HG02852 (cell line): ENCODE results near the gene SND1.
A peak's percentile ranks its signal among the peaks of the same experiment; 100 is the strongest.

Experiments
- ATAC-seq: cut with Tn5 transposase; IDR thresholded peaks from one replicate; pipeline ENCODE4 v1.9.1; 2021; ENCODE audit warnings: mild to moderate bottlenecking, moderate library complexity; ENCODE audit not compliant: unreplicated experiment

The SND1 gene

DNA sequence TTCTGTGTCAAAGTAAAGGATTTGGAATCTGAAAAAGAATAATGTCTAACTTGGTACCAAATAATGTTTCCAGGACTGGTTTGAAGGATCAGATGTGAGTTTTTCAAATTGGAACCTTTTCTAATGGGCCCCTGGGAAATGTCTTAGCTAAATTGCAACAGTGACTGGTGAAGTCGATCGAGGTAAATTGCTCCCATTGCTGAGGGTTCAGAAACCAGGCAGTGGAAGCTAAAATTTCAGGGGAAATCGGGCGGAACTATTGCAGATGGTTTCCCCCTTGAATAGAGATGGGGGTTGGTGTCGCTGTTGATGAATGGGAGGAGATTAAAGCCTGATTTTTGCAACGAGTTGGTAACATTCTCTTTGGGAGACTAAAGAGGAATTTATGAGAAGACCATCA is 112.7 kb downstream of the SND1 start:
- no peak for ATAC-seq

DNA sequence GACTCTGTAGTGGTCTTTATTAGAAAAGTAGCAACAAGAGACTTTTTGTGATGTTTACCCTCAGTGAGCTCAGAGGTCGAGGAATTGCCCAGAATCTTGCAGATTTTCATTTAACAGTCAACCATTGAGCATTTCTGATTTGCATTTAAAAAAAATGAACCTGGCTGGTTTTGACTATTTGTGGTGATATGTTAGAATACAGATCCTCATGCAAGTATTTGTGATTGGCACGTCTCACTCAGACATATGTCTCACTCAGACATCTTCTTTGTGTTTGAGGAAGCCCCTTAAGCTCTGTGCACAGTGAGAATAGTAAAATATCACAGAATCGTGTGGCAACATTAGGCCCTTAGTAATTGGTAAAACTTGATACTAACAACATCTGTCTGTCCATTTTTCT is 113.2 kb downstream of the SND1 start:
- ATAC-seq = no peak

DNA sequence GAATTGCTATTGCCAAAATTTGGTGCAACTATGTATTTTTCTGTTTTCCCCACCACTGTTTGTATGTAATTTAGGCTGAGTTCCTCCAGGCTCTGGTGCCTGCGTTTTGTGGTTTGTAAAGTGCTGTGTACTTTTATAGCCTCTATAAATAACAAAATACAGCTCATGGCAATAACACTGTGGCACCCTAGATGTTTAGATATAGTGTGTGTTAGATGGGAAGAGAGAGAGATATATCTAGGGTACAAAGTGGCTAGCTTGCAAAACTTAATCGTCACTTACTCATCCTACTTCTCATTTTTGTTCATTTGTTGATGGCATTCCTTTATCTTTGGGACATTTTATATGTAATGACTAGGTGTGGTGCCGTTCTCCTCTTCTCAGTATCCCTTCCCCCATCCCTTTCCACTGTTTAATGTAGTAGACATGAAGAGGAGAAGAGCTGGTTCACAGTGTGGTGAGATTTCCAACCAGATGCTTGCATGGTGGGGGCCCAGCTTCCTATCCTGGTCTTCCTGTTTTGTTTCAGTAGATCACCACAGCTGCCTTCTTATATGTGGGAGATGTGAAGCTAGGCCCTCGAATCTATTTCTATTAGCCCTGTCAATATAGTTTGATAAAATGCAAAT is 115.0 kb downstream of the SND1 start:
- no peak for ATAC-seq

DNA sequence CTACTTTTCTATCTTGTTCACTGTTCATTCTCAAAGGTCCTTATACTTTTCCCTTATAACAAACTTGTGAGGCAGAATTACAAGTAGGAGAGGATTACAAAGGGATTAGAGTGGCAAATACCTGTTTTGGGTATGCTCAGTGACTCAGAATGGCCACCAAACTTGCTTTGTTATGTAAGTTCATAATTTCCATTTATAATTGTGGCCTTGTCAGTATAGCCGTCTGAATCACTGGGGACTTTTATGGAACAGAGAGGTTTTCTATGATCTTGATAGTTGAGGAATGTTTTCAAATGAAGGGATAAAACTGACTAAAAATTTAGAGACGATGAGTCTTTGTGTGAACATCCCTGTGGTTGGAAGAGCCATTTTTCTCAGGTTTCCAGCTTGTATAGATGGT is 116.2 kb downstream of the SND1 start:
- ATAC-seq = no peak

DNA sequence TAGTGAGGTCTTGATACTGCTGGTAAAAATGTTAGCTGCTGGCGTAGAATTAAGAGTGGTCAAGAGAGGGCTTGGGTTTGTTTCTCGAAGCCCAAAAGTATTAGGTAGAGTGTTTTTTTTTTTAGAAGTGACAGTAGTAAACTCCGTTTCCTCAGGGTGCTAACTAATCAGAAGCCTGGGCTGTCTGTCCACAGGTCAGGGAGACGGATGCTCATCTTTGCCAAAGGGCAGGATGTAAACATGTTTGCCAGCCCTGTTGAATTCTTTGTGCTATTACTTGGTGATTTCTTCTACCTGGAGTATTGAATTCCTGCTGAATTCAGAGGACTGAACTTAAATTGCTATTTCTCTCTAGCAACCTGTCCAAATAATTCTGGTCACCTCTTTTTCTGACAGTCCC is 117.1 kb downstream of the SND1 start:
- ATAC-seq = no peak

DNA sequence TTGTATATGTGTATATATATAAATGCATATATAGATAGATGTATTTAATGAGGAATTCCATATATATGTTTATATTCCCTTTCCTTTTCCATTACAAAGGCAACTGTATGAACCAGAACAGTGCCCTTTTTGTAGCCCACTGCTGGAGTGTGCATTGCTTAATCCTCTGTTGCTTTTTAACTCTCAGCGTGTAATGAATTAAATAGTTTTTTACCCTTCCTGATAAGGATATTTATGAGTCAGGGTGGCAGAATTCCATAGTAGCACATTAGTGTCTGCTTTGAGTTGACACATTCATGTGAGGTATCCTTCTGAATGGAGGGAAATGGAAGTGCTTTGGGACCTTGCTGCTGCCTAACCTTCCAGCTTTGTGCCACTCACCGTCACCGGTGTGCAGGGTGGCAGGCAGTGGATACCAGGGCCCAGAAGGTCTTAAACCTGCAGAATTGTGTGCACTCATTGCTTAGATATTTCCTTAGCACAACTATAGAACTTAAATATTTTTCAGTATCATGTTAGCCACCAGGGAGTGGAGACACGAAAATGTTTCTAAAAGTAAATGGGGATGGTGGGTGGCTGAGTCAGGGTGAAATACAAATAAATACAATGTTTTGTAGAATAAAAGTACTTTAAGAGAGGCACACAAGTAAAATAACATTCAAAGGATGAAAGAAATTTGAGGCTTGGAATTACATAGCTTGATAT is 117.9 kb downstream of the SND1 start:
- no peak for ATAC-seq

DNA sequence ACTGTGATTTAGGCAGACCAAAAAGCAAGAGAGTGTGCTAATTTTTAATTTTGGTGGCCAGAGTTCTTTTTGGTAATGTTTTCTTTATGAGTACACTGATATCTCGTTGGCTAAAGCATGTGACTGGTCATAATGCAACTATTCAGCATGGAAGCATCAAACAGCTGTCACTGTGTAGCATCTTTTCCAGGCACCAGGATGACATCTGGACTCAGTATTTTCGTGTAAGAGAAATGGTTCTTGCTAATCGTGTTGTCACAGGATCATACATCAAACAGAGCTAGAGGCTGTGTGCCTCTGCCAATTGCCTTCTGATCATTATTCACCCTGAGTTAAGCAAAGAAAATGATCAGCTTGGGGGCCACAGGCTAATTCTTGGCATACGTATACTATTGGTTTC is 118.9 kb downstream of the SND1 start:
- ATAC-seq = no peak

DNA sequence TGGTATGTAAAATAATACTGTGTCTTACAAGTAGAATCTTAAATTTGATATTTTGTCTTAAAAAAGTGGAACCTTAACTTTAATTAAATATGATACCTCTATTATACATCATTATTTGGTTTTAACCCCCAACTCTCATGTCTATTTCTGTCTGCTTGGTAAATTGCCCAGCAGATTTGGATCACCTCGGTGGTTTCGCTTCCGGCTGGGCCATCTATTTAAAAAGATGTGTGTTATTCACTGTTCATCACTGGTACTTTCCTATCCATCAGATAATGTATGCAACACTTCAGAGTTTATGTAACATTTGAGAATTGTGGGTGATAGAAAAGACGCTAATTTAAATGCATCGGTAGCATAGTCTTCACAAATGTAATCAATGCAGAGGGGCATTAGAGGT is 119.7 kb downstream of the SND1 start:
- ATAC-seq = no peak

DNA sequence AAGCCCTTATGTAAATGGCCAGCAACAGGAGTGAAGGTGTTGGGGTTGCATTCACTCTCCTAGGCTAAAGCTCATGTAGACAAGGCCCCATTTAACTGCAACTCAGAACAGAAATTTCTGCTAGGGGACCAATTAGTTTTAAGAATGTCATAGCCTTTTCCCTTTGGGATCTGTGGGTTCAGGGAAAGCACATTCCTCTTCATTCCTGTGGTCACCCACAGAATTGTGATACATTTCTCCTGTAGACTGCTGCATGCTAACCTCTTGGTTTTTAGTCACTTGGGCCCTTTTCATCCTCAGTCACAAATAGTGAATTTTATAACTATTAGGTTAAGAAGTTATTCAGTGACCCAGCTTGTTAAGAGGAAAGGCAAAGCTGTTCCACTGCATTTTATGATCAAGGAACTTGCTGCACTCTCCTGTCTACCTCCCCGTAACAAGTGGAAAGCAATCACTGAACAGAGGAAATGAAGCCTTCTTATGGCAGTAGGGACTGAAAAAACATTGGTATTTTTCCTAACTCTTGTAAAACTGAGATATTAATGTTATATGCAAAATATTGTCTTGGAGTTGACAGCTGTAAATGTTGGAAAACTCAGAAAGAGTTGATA is 124.9 kb downstream of the SND1 start:
- no peak for ATAC-seq

DNA sequence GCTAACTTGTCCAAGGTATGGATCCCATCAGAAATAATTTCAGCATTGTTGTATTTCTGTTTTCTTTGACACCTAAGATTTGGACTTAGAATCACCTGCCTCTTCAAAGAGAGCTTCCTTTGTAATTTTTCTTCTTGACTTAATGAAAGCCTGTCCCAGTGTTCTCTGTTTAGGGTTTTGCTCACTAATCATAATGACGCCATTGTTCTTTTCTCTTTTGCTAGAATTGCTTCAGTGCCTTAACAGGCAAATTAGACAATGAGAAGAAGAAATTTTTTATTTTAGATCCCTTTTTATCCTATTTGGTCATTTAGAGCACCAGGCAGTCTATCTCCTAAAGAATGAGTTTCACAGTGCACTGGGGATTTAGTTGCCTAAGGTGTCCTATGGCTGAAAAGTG is 128.5 kb downstream of the SND1 start:
- ATAC-seq = no peak

DNA sequence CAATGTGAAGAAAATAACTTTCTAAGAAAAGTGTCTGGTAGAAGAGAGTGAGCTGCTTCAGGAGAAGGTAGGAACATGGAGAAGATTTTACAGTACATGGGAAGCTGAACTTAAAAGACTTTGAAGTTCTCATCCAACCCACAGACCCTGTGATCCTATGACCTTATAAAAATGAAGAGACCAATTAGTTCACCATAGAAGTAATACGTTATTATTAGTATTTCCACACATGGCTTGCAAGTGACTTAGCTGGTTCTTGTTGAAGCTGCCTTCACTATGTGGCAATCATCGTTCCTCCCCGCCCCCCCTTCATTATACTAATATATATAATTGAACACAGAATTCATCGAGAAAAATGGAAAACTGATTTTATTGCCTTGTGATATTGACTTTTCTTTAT is 129.1 kb downstream of the SND1 start:
- ATAC-seq = no peak

DNA sequence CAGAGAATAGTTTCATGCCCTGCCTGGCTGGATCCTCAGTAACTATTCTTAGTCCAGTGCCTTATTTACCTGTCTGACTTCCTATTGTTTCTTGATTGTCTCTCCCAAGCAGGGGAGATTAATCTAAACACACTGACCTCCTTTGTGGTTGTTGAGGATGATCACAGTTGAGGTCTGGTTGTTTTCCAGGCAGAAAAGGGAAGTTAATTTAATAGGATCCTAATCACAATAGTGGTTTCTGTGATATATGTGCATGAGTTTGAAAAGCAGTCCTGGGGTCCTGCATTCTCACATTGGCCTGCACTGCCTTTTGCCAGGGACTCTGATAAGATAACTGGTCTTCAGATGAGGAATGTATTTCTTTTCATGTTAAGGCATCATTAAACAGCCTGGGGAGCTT is 130.1 kb downstream of the SND1 start:
- no peak for ATAC-seq

DNA sequence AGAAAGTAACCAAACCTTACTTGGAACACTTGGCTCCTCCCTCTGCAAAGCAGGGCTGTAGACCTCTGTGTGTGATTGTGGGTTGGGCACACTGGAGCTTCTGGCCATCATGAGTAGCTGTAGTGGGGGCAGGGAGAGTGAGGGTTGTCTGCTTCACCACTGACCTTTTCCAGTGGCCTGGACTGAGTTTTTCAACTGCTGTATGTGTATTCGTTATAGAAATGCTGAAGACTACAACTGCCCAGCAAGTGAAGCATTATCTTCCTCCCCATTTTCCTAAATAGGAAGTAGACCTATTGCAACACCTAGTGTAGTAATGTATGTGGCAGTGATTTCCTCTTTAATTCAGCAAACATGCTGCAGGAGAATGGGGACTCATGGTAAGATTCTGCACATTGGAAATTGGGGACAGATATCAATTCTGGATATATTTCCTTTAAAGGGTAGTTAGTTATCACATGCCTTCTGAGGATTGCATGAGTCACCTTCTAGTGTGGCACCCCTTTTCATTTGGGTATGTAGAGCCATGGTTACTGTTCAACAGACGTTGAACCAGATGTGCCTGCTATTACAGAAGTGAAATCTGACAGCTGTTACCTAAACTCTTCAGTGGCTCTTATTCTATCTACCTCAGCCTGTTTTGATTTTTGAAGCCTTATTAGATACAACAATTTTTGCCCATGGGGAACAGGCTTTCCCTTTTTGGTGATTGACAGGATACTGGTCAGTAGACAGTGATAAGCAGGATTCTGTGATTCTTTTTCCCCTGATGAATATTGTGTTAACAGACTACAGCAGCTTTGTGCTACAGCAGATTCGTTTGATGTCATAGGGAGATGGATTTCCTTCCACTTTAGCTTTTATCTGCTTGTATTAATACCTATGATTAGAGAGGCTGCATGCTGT is 130.9 kb downstream of the SND1 start:
- peak; percentile 81 for ATAC-seq

DNA sequence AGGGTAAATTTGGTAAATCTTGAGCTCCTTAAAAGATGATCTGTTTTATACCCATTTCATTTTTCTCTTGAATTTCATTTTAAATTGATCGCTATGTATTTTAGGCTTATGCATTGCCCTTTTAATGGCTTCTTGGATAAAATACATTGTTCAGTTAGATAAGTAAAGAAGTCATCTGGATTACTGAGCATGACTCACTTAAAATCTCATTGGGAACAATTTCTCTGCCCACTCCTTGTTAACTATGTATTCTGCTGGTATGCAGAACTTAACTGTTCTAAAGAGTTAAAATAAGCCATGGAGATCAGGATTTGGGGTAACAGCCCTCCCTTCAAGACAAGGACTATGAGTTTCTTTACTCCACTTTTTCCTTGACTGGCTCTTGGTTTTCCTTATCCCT is 134.2 kb downstream of the SND1 start:
- no peak for ATAC-seq

DNA sequence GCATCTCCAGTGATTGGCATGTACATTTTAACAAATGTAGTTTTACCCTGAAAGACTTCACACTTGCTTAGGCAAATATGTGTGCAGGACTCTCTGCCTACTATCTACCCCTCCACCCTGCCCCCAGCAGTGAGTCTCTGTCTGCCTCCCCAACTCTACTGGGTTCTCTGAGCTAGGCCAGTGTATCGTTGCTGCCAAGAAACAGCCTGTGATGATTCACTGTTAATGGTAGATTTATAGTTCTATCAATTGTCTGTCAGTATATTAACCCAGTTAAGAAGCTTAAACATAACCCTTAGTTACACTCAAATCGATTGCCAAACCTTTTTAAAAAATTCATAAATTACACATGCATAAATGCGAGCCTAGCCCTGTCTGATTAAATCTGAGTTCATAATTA is 137.0 kb downstream of the SND1 start:
- ATAC-seq = no peak

DNA sequence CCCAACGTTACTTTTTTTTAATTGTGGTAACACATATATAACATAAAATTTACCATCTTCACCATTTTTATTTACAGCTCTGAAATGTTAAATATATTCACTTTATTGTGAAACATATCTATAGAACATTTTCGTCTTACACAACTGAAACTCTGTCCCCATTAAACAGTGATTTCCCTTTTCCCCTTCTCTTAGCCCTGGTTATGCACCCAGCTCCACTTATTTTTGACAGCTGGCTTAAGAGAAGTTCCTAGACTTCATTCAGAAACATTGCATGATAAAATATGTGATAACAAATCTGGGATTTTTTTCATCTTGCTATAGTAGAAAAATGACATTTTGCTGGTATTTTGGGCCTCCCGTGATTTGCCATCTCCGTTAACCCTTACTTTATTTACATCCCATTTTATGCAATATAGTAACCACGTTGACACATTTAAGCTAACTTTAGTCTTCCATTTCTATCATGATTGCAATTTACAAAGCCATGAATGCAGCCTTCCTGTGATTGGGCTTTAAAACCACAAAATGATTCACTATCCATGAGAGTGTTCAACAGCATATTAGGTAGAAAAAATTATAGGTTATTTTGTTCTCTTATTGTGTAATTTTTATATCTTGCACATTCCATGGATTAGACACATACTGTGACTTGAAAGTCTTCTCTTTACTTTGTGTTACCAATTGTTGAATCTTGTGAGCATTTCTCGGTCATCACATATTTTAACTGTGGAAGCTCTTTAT is 139.6 kb downstream of the SND1 start:
- ATAC-seq = no peak

DNA sequence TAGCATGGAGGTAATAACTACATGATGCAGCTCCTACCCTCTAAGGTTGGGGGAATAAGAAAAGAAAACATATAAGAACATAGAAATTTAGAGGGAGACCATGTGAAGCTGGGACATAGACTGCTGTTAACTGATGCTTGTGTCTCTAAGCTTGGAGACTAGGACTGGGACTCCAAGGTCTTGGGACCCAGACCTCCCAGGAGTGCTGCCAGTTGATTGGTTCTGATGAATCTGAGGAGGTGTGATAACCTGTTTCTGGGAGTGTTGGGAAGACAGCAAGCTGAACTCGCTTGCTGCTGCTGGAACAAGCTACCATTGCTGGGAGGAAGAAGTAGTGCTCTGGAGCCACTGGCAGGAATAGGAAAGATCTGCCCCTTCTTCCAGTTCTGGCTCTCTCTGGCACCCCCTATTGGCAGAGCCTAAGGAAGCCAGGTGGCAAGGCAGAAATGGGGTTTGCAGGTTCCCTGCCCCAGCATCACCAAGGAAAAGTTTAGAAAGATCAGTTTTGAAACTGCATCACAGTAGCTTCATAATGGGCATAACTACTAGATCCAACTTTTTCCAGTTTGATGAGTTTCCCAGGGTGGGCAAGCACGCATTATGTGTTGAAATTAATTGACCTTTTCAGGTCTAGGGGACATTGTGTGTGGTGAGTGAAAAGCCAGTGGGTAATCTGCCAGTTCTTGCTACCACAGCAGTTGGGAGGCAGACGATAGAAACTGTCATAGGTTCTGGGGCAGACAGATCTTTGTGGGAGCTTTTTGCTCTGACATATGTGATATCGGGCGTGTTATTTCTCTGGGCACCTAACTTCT is 140.7 kb downstream of the SND1 start:
- no peak for ATAC-seq

DNA sequence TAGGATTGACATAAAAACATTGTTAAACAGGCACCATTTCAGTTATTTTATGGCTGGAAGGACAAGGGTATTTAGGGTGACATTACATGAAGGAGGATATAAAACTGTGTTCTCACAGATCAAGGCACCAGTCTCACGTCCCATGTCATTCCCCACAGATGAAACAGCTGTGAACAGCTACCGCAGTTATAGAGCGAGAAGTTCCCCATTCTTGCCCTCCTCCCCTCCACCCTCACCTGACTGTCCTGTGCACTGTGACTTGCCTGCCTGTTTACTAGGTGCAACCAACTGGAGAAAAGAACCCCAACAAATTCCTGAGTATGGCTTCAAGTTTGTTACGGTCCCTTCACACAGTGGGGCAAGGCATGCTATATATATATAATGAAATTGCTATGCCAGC is 141.6 kb downstream of the SND1 start:
- ATAC-seq = no peak

DNA sequence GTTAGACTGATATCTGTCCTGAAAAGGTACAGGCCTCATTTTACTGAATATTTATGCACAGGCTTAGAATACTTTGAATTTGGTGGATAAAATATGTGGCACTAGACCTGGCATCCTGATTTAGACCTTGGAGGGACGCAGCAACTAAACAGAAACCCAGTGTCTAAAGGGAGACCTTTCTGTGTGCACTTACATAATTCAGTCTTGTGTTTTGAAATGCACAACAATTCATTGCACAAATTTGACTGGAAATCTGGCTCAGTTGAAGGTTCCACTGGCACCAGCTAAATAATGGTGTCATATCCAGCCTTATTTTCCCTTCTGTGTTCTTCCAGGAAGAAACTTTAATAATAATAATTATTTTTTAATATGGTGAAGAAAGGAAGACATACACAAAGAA is 142.1 kb downstream of the SND1 start:
- no peak for ATAC-seq

DNA sequence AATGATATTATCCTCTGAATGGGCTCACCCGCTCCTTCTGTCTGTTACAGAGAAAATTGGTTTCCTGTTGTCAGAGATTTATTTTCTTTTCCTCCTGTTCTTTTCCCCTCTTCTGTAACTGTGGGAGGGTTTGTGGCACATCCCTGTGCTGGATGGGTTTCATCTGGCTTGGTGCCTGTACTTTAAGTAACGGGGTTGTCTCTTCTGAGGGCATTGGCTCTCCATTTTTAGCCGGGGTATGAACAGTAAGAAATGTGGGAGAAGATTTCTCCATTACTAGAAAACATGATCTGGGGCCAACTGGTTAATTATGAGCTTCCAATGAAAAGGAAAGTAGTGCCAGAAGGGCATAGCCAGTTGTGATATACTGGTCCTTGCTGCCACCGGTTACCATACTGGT is 142.6 kb downstream of the SND1 start:
- no peak for ATAC-seq
